ENCODE measurements around the gene AOX1. TPM values are rescaled to one million over a fixed set of nuclear protein-coding genes. Genes with fewer than 3 reads are reported as not detected.

AOX1 gene
- total RNA-seq, 4 donors from 2014 or later = 22.1 to 41.8 (median 34.0) TPM

DNA sequence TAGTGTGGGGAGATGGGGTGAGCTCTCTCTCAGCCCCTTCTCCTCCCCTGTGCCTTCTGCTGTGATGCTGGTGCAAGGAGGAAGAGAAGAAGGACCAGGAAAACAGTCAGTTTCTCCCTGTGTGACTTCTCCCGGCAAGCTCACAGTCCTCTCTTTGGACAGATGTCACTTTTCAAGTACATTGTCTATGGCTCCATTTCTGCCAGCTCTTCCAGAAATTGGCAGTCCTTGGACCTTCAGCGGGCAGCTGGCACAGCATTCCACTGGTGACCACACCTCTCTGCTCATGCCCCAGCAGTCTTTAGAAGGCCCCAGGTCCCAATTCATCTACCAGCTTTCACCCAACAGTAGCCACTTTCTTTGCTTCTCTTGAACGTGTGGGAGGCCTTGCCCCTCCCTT lies 63.9 kb downstream of the AOX1 start:
- Histone ChIP-seq H3K9me3 (no peaks in the 10 kb centered on the region), H3K4me3 (no peak overlapping the region), H3K4me1 (no peaks in the 10 kb centered on the region), H3K36me3 (no peaks in the 10 kb centered on the region), H3K27ac (no peak overlapping the region), H3K27me3 (no peaks in the 10 kb centered on the region)
- no peak for TF ChIP-seq POLR2A (IDR thresholded peaks at IDR 0.05)
- TF ChIP-seq, protein P1, sequence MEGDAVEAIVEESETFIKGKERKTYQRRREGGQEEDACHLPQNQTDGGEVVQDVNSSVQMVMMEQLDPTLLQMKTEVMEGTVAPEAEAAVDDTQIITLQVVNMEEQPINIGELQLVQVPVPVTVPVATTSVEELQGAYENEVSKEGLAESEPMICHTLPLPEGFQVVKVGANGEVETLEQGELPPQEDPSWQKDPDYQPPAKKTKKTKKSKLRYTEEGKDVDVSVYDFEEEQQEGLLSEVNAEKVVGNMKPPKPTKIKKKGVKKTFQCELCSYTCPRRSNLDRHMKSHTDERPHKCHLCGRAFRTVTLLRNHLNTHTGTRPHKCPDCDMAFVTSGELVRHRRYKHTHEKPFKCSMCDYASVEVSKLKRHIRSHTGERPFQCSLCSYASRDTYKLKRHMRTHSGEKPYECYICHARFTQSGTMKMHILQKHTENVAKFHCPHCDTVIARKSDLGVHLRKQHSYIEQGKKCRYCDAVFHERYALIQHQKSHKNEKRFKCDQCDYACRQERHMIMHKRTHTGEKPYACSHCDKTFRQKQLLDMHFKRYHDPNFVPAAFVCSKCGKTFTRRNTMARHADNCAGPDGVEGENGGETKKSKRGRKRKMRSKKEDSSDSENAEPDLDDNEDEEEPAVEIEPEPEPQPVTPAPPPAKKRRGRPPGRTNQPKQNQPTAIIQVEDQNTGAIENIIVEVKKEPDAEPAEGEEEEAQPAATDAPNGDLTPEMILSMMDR (IDR thresholded peaks at IDR 0.05 in 4 of 5, conservative IDR thresholded peaks at IDR 0.05 in 1 of 5) = no peak
- ATAC-seq (no peak), DNase-seq (no peak)
- intact Hi-C loops (cut with DNase I; ENCODE audit: low total_unique reads) (no loop called here), in situ Hi-C loops (cut with MboI; ENCODE audit: low sequenced_read_pairs in 4 of 4) (no loop called here)

DNA sequence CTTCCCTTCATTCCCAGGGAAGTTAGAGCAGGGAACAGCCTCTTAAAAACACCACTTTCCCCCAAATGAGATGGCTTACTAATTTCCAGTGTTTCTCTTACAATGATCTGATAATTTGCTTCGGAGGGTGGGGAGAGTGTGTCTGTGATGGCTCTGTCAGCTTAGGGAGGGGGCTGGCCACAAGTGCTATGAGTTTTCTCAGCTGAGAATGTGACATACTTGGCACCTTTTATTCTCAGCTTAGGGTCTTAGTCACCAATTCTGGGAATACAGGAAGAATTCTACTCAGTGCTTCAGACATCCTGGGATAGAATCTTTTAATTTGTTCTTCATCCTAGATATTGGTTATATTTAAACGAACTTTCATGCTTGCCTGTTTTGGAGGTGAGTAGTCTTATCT lies 64.4 kb downstream of the AOX1 start:
- intact Hi-C loops (cut with DNase I; ENCODE audit: low total_unique reads) = no loop called here
- in situ Hi-C loops (cut with MboI; ENCODE audit: low sequenced_read_pairs in 4 of 4) = no loop called here
- no peak for TF ChIP-seq POLR2A (IDR thresholded peaks at IDR 0.05)
- TF ChIP-seq, protein P1 (IDR thresholded peaks at IDR 0.05 in 4 of 5, conservative IDR thresholded peaks at IDR 0.05 in 1 of 5) = no peak
- Histone ChIP-seq H3K27ac (no peak overlapping the region), H3K27me3 (no peaks in the 10 kb centered on the region), H3K36me3 (no peaks in the 10 kb centered on the region), H3K9me3 (no peaks in the 10 kb centered on the region), H3K4me3 (no peak overlapping the region), H3K4me1 (no peaks in the 10 kb centered on the region)
- DNase-seq (no peak), ATAC-seq (no peak)

DNA sequence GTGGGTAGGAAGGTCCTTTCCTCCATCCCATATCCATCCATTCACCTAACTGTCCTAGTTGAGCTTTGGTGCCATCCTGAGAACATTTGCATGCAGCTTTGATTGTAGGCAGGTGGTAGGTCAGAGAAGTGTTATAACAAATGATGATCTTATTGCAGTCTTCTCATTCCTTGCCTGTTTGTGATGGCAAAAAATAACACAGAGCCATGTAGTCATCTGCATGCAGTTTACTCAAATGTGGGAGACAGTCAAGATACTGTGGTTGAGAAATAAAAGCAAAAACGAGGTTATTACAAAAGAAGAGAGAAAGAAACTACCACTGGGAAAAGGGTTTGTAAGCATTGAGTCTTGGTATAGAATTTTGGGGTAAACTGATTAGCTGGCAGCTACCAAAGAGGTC lies 66.3 kb downstream of the AOX1 start:
- H3K27ac ChIP-seq = no peak overlapping the region
- intact Hi-C loops (cut with DNase I; ENCODE audit: low total_unique reads) = no loop called here
- no peak for TF ChIP-seq POLR2A (IDR thresholded peaks at IDR 0.05)
- TF ChIP-seq, protein P1 (IDR thresholded peaks at IDR 0.05 in 4 of 5, conservative IDR thresholded peaks at IDR 0.05 in 1 of 5) = no peak
- H3K27me3 ChIP-seq = no peaks in the 10 kb centered on the region
- H3K9me3 ChIP-seq = no peaks in the 10 kb centered on the region
- ATAC-seq (no peak), DNase-seq (no peak)
- H3K4me1 ChIP-seq = no peaks in the 10 kb centered on the region
- no peaks in the 10 kb centered on the region for H3K36me3 ChIP-seq
- H3K4me3 ChIP-seq = no peak overlapping the region
- in situ Hi-C loops (cut with MboI; ENCODE audit: low sequenced_read_pairs in 4 of 4) = no loop called here

DNA sequence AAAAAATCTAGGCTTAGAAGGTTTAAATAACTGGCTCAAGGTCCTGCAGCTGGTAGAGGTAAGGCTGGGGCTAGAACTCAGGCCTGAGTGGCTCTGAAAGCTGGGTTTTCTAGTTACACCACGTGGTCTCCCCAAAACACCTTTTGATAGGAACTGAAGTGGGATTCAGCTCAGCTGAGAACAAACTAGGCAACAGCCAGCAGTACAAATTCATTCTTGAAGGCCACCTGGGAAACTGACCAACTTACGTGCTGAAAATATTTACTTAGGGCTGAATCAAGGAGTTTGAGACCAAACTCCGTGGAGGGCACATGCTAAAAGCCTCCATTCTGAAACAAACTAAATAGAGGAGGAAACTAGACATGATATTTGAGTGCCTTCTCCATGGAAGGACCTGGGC lies 67.2 kb downstream of the AOX1 start:
- in situ Hi-C loops (cut with MboI; ENCODE audit: low sequenced_read_pairs in 4 of 4) (no loop called here), intact Hi-C loops (cut with DNase I; ENCODE audit: low total_unique reads) (no loop called here)
- no peak for DNase-seq
- Histone ChIP-seq H3K27me3 (no peaks in the 10 kb centered on the region), H3K4me3 (no peak overlapping the region), H3K27ac (no peak overlapping the region), H3K36me3 (no peaks in the 10 kb centered on the region), H3K9me3 (no peaks in the 10 kb centered on the region), H3K4me1 (no peaks in the 10 kb centered on the region)
- no peak for ATAC-seq
- TF ChIP-seq, protein P1 (IDR thresholded peaks at IDR 0.05 in 4 of 5, conservative IDR thresholded peaks at IDR 0.05 in 1 of 5) = no peak
- no peak for TF ChIP-seq POLR2A (IDR thresholded peaks at IDR 0.05)

DNA sequence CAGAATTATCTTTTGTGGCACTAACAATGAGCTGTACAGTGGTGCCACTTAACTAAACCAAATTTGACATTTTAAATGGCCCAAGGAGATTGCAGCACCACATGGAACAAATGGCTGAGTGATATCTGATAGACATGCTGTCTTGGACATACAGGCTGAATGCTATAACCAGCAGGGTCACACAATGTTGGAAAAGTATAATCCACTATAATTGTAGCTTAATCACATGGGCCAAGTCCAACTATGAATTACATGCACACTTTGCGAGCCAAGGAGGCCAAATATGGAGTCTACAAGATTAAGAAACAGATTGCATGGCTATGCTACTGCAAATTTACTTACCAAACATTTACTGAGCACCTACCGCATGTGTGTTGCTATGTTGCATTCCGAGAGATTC lies 69.0 kb downstream of the AOX1 start:
- H3K4me1 ChIP-seq = no peaks in the 10 kb centered on the region
- intact Hi-C loops (cut with DNase I; ENCODE audit: low total_unique reads) (no loop called here), in situ Hi-C loops (cut with MboI; ENCODE audit: low sequenced_read_pairs in 4 of 4) (no loop called here)
- H3K9me3 ChIP-seq = no peaks in the 10 kb centered on the region
- TF ChIP-seq, protein P1 (IDR thresholded peaks at IDR 0.05 in 4 of 5, conservative IDR thresholded peaks at IDR 0.05 in 1 of 5) = no peak
- TF ChIP-seq POLR2A (IDR thresholded peaks at IDR 0.05) = no peak
- no peaks in the 10 kb centered on the region for H3K27me3 ChIP-seq
- DNase-seq (no peak), ATAC-seq (no peak)
- no peak overlapping the region for H3K4me3 ChIP-seq
- no peak overlapping the region for H3K27ac ChIP-seq
- H3K36me3 ChIP-seq = no peaks in the 10 kb centered on the region

Measured in gastrocnemius medialis (tissue), 4 donors.